GM10847 (cell line): Measurements from ENCODE around the gene TMEM186.

Source experiments
- POLR2A ChIP-seq: IDR thresholded peaks from 2 replicates; pipeline ENCODE4 v1.6.1; 2011; ENCODE audit not compliant: insufficient read length; ENCODE audit errors: extremely low read depth

The TMEM186 gene

DNA sequence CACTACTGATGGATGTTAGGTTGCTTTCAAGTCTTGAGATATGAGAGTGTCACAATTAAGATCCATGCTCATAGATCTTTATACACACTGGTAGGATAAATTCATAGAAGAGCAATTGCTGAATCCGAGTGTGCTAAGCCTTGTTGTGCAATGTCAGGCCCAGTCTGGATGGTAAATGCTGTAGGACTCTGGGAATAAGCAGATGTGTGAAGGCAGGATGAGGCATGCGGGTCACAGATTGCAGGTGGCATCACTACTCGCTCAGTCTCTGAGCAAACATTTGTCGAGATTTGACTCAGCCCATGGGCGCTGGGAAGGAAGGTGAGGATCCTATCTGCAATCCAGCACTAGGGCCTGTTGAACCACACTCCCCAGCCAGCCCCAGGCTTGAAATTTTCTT is 40.7 kb downstream of the TMEM186 start:
- no peak for TF ChIP-seq POLR2A

DNA sequence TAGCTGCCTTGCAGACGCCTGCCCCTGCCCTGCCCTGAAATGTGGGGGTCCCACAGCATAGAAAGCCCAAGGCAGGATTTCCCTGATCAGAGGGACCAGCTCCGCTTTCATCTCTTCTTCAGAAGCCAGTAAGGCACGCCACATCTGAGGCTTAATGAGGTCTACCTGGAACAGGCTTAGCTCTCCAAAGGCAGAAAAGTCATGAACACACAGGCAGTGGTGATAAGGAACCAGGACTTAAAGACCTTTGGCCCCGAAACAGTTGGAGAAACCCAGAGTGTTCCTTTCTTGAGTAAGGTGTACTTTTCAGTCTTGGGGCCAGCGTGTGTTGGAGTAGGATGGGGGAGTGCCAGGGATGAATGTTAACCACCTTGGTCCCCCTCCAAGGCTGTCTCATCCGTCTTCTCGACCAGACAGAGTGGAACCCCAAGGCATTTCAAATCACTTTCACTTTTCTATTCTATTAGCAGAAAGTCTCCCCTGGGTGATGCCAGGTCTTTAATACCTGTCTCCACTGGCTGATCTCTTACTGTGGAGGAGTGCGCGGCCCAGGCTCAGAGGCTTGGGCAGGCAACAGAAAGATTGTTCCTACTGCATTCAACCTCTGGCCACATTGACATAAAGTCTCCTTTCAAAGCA is 43.9 kb downstream of the TMEM186 start:
- TF ChIP-seq POLR2A = no peak

DNA sequence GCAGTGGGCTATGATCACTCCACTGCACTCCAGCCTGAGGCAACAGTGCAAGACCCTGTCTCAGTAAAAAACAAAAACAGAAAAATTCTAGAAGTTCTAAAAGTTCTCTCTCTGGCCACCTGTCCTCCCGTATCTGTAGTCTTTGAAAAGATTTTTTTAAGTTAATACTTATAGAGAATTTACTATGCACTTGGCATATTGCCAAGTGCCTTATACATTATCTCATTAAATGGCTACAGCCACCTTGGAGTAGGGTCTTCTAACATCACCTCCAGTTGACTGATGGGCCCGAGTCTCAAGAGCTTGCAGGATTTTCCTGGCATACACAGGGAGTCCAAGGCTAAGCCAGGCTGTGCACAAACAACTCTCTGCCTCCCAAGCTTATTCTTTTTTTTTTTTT is 44.7 kb downstream of the TMEM186 start:
- TF ChIP-seq POLR2A = no peak

DNA sequence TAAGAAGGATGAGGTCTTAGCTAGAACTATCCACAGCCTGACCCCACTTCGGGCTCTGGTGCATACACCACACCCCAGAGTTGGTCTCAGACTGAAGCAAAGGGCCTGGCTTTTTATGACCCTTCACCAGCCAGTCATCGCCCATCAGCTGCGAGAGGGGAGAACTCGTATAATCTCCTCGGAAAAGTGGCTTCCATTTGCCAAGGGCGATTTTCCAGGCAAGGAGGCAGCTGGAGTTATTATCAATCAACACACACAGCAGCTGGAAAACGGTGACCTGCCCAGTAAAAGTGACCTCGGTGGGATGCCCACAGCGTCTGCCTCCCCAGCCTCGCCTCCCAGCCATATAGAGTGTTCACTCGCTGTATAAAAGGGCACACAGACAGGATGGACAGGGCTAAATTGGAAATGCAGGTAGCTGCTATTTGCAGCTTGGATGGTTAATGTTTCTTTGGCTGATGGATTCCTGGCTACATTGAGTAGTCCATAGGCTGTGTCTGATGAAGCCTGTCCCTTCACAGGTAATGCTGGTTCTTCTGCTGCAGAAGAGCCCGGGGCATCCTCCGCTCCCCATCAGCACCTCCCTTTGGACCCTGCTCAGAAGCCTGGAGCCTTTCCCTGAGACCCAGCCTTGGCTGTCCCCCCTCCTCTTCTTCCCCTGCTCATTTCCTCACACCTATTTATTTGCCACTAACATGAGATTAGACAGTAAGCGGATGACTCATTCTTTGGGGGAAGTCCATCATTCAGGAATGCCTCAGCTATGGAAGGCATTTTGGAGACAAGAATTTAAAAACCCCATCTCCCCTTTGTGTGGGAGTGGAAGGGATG is 45.7 kb downstream of the TMEM186 start:
- TF ChIP-seq POLR2A = no peak
